Measurements from ENCODE around the gene MSI2.

The MSI2 gene

GRCh38 chr17:57586196-57586740 lies 329.9 kb downstream of the MSI2 start:
- Histone ChIP-seq H3K4me3 (ENCODE audit: insufficient read depth, low read length, poor library complexity, severe bottlenecking) (no peak overlapping the region), H3F3A (ENCODE audit: insufficient read depth) (no peaks in the 10 kb centered on the region), H3K9me3 (ENCODE audit: insufficient read depth, low read length) (no peaks in the 10 kb centered on the region), H3K9ac (ENCODE audit: low read length) (no peak overlapping the region), H3K9me2 (replicated peaks; ENCODE audit: insufficient read depth, low read length) (no peaks in the 10 kb centered on the region), H3K79me2 (ENCODE audit: insufficient read depth, low read length) (0 out of 2 replicates have a peak, but pooled peaks cover 4% of the 10 kb centered on the region), H3K27ac (ENCODE audit: low read depth, low read length) (no peak overlapping the region), H3K4me2 (ENCODE audit: low read depth, low read length, poor library complexity, severe bottlenecking) (no peak overlapping the region), H2AFZ (ENCODE audit: low read depth, low read length, severe bottlenecking) (no peak overlapping the region), H4K20me1 (ENCODE audit: low read depth, low read length) (no peaks in the 10 kb centered on the region), H3K27me3 (ENCODE audit: low read length) (no peaks in the 10 kb centered on the region), H3K36me3 (ENCODE audit: low read length) (no peaks in the 10 kb centered on the region)
- TF ChIP-seq EZH2phosphoT487 (conservative IDR thresholded peaks at IDR 0.05; ENCODE audit: low read length) (no peak), CTCF (IDR thresholded peaks at IDR 0.05; ENCODE audit: insufficient read depth, low read length, poor library complexity, severe bottlenecking) (no peak)

- Histone ChIP-seq H3F3A (ENCODE audit: insufficient read depth) (no peaks in the 10 kb centered on the region), H3K4me3 (ENCODE audit: insufficient read depth, low read length, poor library complexity, severe bottlenecking) (no peak overlapping the region), H3K36me3 (ENCODE audit: low read length) (no peaks in the 10 kb centered on the region), H4K20me1 (ENCODE audit: low read depth, low read length) (no peaks in the 10 kb centered on the region), H3K27ac (ENCODE audit: low read depth, low read length) (no peak overlapping the region), H3K79me2 (ENCODE audit: insufficient read depth, low read length) (0 out of 2 replicates have a peak, but pooled peaks cover 4% of the 10 kb centered on the region), H3K9me3 (ENCODE audit: insufficient read depth, low read length) (no peaks in the 10 kb centered on the region), H3K4me2 (ENCODE audit: low read depth, low read length, poor library complexity, severe bottlenecking) (no peak overlapping the region), H3K9me2 (replicated peaks; ENCODE audit: insufficient read depth, low read length) (no peaks in the 10 kb centered on the region), H3K27me3 (ENCODE audit: low read length) (no peaks in the 10 kb centered on the region), H3K9ac (ENCODE audit: low read length) (no peak overlapping the region), H2AFZ (ENCODE audit: low read depth, low read length, severe bottlenecking) (no peak overlapping the region)
- no peak for TF ChIP-seq CTCF (IDR thresholded peaks at IDR 0.05; ENCODE audit: insufficient read depth, low read length, poor library complexity, severe bottlenecking)
- TF ChIP-seq EZH2phosphoT487 (conservative IDR thresholded peaks at IDR 0.05; ENCODE audit: low read length), result no peak
Observed at GRCh38 chr17:57586742-57587141, 330.4 kb downstream of the MSI2 start.

GRCh38 chr17:57587193-57587969 lies 331.1 kb downstream of the MSI2 start:
- no peaks in the 10 kb centered on the region for H4K20me1 ChIP-seq (ENCODE audit: low read depth, low read length)
- no peaks in the 10 kb centered on the region for H3K9me2 ChIP-seq (replicated peaks; ENCODE audit: insufficient read depth, low read length)
- no peak overlapping the region for H3K27ac ChIP-seq (ENCODE audit: low read depth, low read length)
- H3F3A ChIP-seq (ENCODE audit: insufficient read depth), result no peaks in the 10 kb centered on the region
- no peaks in the 10 kb centered on the region for H3K27me3 ChIP-seq (ENCODE audit: low read length)
- H3K4me2 ChIP-seq (ENCODE audit: low read depth, low read length, poor library complexity, severe bottlenecking), result no peak overlapping the region
- no peaks in the 10 kb centered on the region for H3K9me3 ChIP-seq (ENCODE audit: insufficient read depth, low read length)
- H3K36me3 ChIP-seq (ENCODE audit: low read length), result no peaks in the 10 kb centered on the region
- no peak overlapping the region for H2AFZ ChIP-seq (ENCODE audit: low read depth, low read length, severe bottlenecking)
- 0 out of 2 replicates have a peak, but pooled peaks cover 4% of the 10 kb centered on the region for H3K79me2 ChIP-seq (ENCODE audit: insufficient read depth, low read length)
- H3K9ac ChIP-seq (ENCODE audit: low read length), result no peak overlapping the region
- TF ChIP-seq CTCF (IDR thresholded peaks at IDR 0.05; ENCODE audit: insufficient read depth, low read length, poor library complexity, severe bottlenecking), result no peak
- TF ChIP-seq EZH2phosphoT487 (conservative IDR thresholded peaks at IDR 0.05; ENCODE audit: low read length), result no peak
- no peak overlapping the region for H3K4me3 ChIP-seq (ENCODE audit: insufficient read depth, low read length, poor library complexity, severe bottlenecking)

Measured in SU-DHL-6 (cell line).